B cell (primary cell): ENCODE measurements around the gene ACOT9. TPM values are rescaled to one million over a fixed set of nuclear protein-coding genes. Genes with fewer than 3 reads are reported as not detected.

ENCODE experiments used
- ATAC-seq: fragments of 200-7000 bp; cut with Tn5 transposase; one replicate; pipeline ENCODE4 v1.10.0; 2021; ENCODE audit warnings: low read depth, mild to moderate bottlenecking, moderate number of reproducible peaks, moderate library complexity
- CTCF ChIA-PET: fragments of 350-600 bp; sonication (Branson Sonifier 250); formaldehyde crosslinking; loops from one replicate; lab custom pipeline; 2021; ENCODE audit warnings: antibody characterized with exemption, inconsistent platforms; lab: Charles Lee
- POLR2A ChIA-PET: fragments of 350-600 bp; sonication (Branson Sonifier 250); formaldehyde crosslinking; loops from one replicate; lab custom pipeline; 2021; ENCODE audit warnings: antibody characterized with exemption; lab: Charles Lee
- DNase-seq: peaks from one replicate; pipeline ENCODE4 v3.0.0; 2013
- H2AFZ ChIP-seq: 2 replicates; pipeline ENCODE4 v1.6.1; 2012; ENCODE audit warnings: mild to moderate bottlenecking, low read depth, low read length; ENCODE audit not compliant: insufficient read depth, poor library complexity, severe bottlenecking
- H3K27ac ChIP-seq, 2 donors: 1 replicate in 1 of 2; 2 replicates in 1 of 2; pipeline ENCODE4 v1.5.1; 2012 to 2013; ENCODE audit warnings: low read length in 2 of 2, mild to moderate bottlenecking in 2 of 2, moderate library complexity in 1 of 2
- H3K27me3 ChIP-seq, 4 experiments: fragments of 200-600 bp in 1 of 4; sonication (generic) in 1 of 4; replicated peaks in 1 of 4; 1 replicate in 2 of 4; 2 replicates in 2 of 4; pipeline versions ENCODE4 v1.6.1 to v1.7.0; 2013 to 2016; ENCODE audit warnings: low read length in 3 of 4, mild to moderate bottlenecking in 2 of 4, mixed read lengths in 1 of 4, moderate library complexity in 1 of 4; ENCODE audit not compliant: insufficient read depth in 4 of 4, control insufficient read depth in 3 of 4; ENCODE audit errors: control extremely low read depth in 1 of 4
- H3K36me3 ChIP-seq, 2 experiments: replicated peaks in 1 of 2; 1 replicate in 1 of 2; 2 replicates in 1 of 2; pipeline versions ENCODE4 v1.6.1 to v1.7.1; 2013; ENCODE audit warnings: low read length in 1 of 2; ENCODE audit not compliant: insufficient read depth in 2 of 2, control insufficient read depth in 1 of 2; ENCODE audit errors: control extremely low read depth in 1 of 2, extremely low read depth in 1 of 2
- H3K4me1 ChIP-seq, 2 donors: fragments of 200-600 bp in 1 of 2; sonication (generic) in 1 of 2; 1 replicate in 1 of 2; 2 replicates in 1 of 2; pipeline versions ENCODE4 v1.5.1 to v1.6.1; 2013 to 2017; ENCODE audit warnings: low read length in 2 of 2; ENCODE audit not compliant: control insufficient read depth in 2 of 2, insufficient read depth in 2 of 2
- H3K4me2 ChIP-seq: replicated peaks from 2 replicates; pipeline ENCODE3; 2012; ENCODE audit warnings: mild to moderate bottlenecking, low read depth, low read length; ENCODE audit not compliant: poor library complexity, severe bottlenecking
- H3K4me3 ChIP-seq, 5 experiments: fragments of 200-600 bp in 1 of 5; sonication (generic) in 1 of 5; 1 replicate in 3 of 5; 2 replicates in 2 of 5; pipeline versions ENCODE4 v1.5.1 to v1.7.0; 2011 to 2016; ENCODE audit warnings: low read length in 4 of 5, mild to moderate bottlenecking in 4 of 5, low read depth in 2 of 5, control low read depth in 1 of 5, moderate library complexity in 1 of 5; ENCODE audit not compliant: insufficient read depth in 1 of 5; ENCODE audit errors: control extremely low read depth in 1 of 5, extremely low read depth in 1 of 5
- H3K79me2 ChIP-seq: fragments of 200-600 bp; sonication (generic); one replicate; pipeline ENCODE4 v1.6.0; 2016; ENCODE audit warnings: low read length; ENCODE audit not compliant: control insufficient read depth, insufficient read depth
- H3K9ac ChIP-seq: fragments of 200-600 bp; sonication (generic); 2 replicates; pipeline ENCODE4 v1.6.1; 2017; ENCODE audit warnings: mild to moderate bottlenecking, low read length, moderate library complexity
- H3K9me3 ChIP-seq, 3 donors: one replicate each; pipeline versions ENCODE4 v1.6.1 to v1.7.1; 2013; ENCODE audit warnings: low read length in 2 of 3; ENCODE audit not compliant: control insufficient read depth in 2 of 3, insufficient read depth in 1 of 3; ENCODE audit errors: control extremely low read depth in 1 of 3
- H4K20me1 ChIP-seq: 2 replicates; pipeline ENCODE4 v1.6.0; 2012; ENCODE audit warnings: mild to moderate bottlenecking, low read length; ENCODE audit not compliant: insufficient read depth, control insufficient read depth, poor library complexity, severe bottlenecking
- H3K27ac Mint-ChIP-seq: one replicate; pipeline ENCODE4 v1.8.0; 2021; ENCODE audit warnings: mixed read lengths
- H3K27me3 Mint-ChIP-seq: one replicate; pipeline ENCODE4 v1.8.0; 2021; ENCODE audit warnings: mixed read lengths
- H3K4me1 Mint-ChIP-seq: one replicate; pipeline ENCODE4 v1.8.0; 2021; ENCODE audit warnings: mixed read lengths
- H3K4me3 Mint-ChIP-seq: one replicate; pipeline ENCODE4 v1.8.0; 2021; ENCODE audit warnings: mixed read lengths
- H3K9me3 Mint-ChIP-seq: one replicate; pipeline ENCODE4 v1.8.0; 2022; ENCODE audit warnings: mixed read lengths; ENCODE audit not compliant: insufficient read depth
- EZH2 ChIP-seq: IDR thresholded peaks from 2 replicates; pipeline ENCODE4 v1.6.1; 2012; ENCODE audit warnings: borderline replicate concordance, low read depth, mild to moderate bottlenecking, moderate library complexity, low read length; ENCODE audit not compliant: insufficient read depth, poor library complexity, severe bottlenecking
- WGBS: methylation state at CpG from one replicate; pipeline ENCODE4 v1.1.5; 2013; ENCODE audit warnings: missing lambda C conversion rate; ENCODE audit not compliant: insufficient coverage; 5-methylcytosine and 5-hydroxymethylcytosine counted together
- intact Hi-C: fragments of 100-400 bp; cut with micrococcal nuclease; formaldehyde crosslinking; loops from one replicate; pipeline ENCODE4 v1.10.0; 2022
- polyA plus RNA-seq: library from polyadenylated mRNA; depleted of rRNA; stranded (reverse); fragments of >200 nt; gene quantifications from 2 replicates; pipeline ENCODE4 v1.2.3, GENCODE V29; 2012
- total RNA-seq, 2 donors: library from RNA; stranded (reverse); fragments of 120-200 nt in 1 of 2; gene quantifications; 1 replicate in 1 of 2; 2 replicates in 1 of 2; pipeline versions ENCODE4 v1.2.3 to v1.2.4, GENCODE V29; 2013 to 2022
- TF ChIP-seq, protein P1 (sequence below): fragments of 200-600 bp; IDR thresholded peaks from one replicate; pipeline ENCODE4 v1.8.0; 2022; ENCODE audit warnings: antibody characterized with exemption, mild to moderate bottlenecking

The ACOT9 gene
- total and polyA plus RNA-seq, 2 donors (not counting 1 experiment from before 2014, with no cell fraction given): 23.9 to 31.3 TPM

DNA sequence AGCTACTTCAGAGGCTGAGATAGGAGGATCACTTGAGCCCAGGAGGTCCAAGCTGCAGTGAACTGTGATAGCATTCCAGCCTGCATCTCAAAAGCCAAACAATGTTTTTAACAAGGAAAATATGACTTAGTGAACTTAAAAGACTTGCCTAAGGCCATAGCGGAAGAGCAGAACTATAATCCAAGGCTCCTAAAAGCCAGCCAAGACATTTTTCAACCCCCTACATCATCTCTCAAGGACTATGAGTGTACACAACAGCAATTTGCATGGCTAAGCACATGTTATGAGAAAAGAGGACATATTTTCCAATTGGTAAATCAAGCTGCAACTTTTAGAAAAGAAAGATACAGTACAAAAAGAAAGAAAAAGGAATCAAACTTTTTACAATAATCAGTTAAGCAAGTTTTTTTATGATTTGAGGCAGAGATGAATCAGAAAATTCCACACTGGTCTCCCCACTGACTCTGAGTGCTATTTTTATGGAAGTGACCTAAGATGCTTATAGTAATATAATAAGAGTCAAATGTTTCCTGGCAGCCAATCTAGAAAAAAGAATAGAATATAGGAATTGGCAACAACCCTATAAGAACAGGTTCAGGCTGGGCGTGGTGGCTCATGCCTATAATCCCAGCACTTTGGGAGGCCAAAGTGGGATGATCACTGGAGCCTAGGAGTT lies 9.8 kb upstream of the ACOT9 start:
- peaks cover 0 to 3% of the 10 kb centered on the region in 2 donors for H3K4me1 ChIP-seq
- CTCF ChIA-PET: interaction anchor here (1.0 to 2.5 kb wide), 2 partner anchors 149 kb away, joined by 4 to 14 read pairs; no protein-coding TSS in a partner anchor
- H3K27me3 Mint-ChIP-seq: no peaks in the 10 kb centered on the region
- DNase-seq (no peak), ATAC-seq (no peak)
- H3K9me3 ChIP-seq: no peaks in the 10 kb centered on the region
- no peak overlapping the region for H3K4me2 ChIP-seq
- peaks cover 3% of the 10 kb centered on the region for H3K4me1 Mint-ChIP-seq
- no peaks in the 10 kb centered on the region for H3K79me2 ChIP-seq
- H3K27me3 ChIP-seq: no peaks in the 10 kb centered on the region
- POLR2A ChIA-PET: no interaction called here
- no peaks in the 10 kb centered on the region for H4K20me1 ChIP-seq
- H3K27ac Mint-ChIP-seq: no peak overlapping the region
- no CpG with 5 or more reads among the region's 2 CpGs for WGBS
- no peak overlapping the region for H3K9ac ChIP-seq
- no peak overlapping the region for H3K4me3 Mint-ChIP-seq
- H3K27ac ChIP-seq: no peak overlapping the region
- H3K9me3 Mint-ChIP-seq: no peaks in the 10 kb centered on the region
- H2AFZ ChIP-seq: no peak overlapping the region
- no peak overlapping the region for H3K4me3 ChIP-seq
- H3K36me3 ChIP-seq: no peaks in the 10 kb centered on the region
- intact Hi-C loops: no loop called here
- TF ChIP-seq EZH2: no peak
- TF ChIP-seq, protein P1, sequence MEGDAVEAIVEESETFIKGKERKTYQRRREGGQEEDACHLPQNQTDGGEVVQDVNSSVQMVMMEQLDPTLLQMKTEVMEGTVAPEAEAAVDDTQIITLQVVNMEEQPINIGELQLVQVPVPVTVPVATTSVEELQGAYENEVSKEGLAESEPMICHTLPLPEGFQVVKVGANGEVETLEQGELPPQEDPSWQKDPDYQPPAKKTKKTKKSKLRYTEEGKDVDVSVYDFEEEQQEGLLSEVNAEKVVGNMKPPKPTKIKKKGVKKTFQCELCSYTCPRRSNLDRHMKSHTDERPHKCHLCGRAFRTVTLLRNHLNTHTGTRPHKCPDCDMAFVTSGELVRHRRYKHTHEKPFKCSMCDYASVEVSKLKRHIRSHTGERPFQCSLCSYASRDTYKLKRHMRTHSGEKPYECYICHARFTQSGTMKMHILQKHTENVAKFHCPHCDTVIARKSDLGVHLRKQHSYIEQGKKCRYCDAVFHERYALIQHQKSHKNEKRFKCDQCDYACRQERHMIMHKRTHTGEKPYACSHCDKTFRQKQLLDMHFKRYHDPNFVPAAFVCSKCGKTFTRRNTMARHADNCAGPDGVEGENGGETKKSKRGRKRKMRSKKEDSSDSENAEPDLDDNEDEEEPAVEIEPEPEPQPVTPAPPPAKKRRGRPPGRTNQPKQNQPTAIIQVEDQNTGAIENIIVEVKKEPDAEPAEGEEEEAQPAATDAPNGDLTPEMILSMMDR: no peak

DNA sequence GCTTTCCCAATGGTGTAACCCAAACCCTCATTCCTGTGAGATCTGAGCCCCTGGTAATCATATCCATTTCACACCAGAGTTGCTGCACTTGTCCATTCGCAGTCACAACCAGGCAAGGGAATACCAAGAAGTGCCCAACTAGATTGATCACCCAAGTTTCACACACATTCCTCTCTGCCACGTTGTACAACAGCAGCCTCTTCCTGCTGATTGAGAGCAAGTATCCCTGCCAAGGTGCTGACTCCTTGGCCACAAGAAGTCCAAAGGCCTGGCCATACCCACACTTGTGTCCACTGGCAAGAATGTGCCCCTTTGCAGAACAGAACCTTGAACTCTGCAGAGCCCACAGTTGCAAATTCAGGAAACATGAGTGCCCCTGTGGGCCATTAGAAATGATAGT lies 6.5 kb upstream of the ACOT9 start:
- Histone ChIP-seq H3K4me1 (peaks cover 3% of the 10 kb centered on the region in 2 donors), H3K9ac (no peak overlapping the region), H3K79me2 (no peaks in the 10 kb centered on the region), H3K4me3 (no peak overlapping the region), H3K9me3 (no peaks in the 10 kb centered on the region), H3K27ac (no peak overlapping the region), H4K20me1 (no peaks in the 10 kb centered on the region), H3K4me2 (no peak overlapping the region), H2AFZ (no peak overlapping the region), H3K36me3 (no peaks in the 10 kb centered on the region), H3K27me3 (no peaks in the 10 kb centered on the region)
- DNase-seq (no peak), ATAC-seq (no peak)
- ChIA-PET CTCF (no interaction called here), POLR2A (no interaction called here)
- H3K9me3 Mint-ChIP-seq: no peaks in the 10 kb centered on the region
- peaks cover 8% of the 10 kb centered on the region for H3K4me1 Mint-ChIP-seq
- 100% methylated on average over 2 of the region's 2 CpGs for WGBS
- no peak overlapping the region for H3K4me3 Mint-ChIP-seq
- no peak for TF ChIP-seq EZH2
- TF ChIP-seq, protein P1: no peak
- intact Hi-C loops: loop anchor here (10.0 kb wide), 1 partner anchor 275 kb away; the partner anchor contains the start of gene KLHL15
- H3K27ac Mint-ChIP-seq: no peak overlapping the region
- no peaks in the 10 kb centered on the region for H3K27me3 Mint-ChIP-seq
